Measurements from ENCODE around the gene CHMP1A. TPM values are rescaled to one million over a fixed set of nuclear protein-coding genes. Genes with fewer than 3 reads are reported as not detected.

CHMP1A gene
- total RNA-seq, 6 donors from 2014 or later = 51.4 to 117 (median 97.8) TPM

GRCh38 chr16:89624777-89625761 is 32.4 kb downstream of the CHMP1A start:
- Histone ChIP-seq H3K4me3 (no peak overlapping the region), H3K4me1 (peaks cover 0 to 6% (median 0%) of the 10 kb centered on the region in 4 donors), H3K9me3 (peaks cover 0 to 3% (median 0%) of the 10 kb centered on the region in 4 donors), H3K36me3 (no peaks in the 10 kb centered on the region), H3K27ac (peak overlapping the region in 1 of 4 donors; percentile 86), H3K27me3 (no peaks in the 10 kb centered on the region)
- WGBS, 2 donors = 62 to 67% methylated on average over 21 of the region's 21 CpGs
- ATAC-seq (ENCODE audit: low FRiP score in 2 of 2) (no peak), DNase-seq (no peak)
- TF ChIP-seq CTCF (IDR thresholded peaks at IDR 0.05) (no peak), POLR2A (IDR thresholded peaks at IDR 0.05) (no peak), POLR2AphosphoS5 (IDR thresholded peaks at IDR 0.05) (no peak), EP300 (IDR thresholded peaks at IDR 0.05) (no peak)

GRCh38 chr16:89623511-89624261 is 33.8 kb downstream of the CHMP1A start:
- H3K4me3 ChIP-seq = no peak overlapping the region
- H3K36me3 ChIP-seq = no peaks in the 10 kb centered on the region
- H3K27me3 ChIP-seq = no peaks in the 10 kb centered on the region
- peak overlapping the region; percentile 39 to 86 (median 74) for H3K27ac ChIP-seq
- peaks cover 0 to 6% (median 0%) of the 10 kb centered on the region in 4 donors for H3K4me1 ChIP-seq
- DNase-seq = no peak
- peak; percentile 22 to 42 for ATAC-seq (ENCODE audit: low FRiP score in 2 of 2)
- WGBS, 2 donors = 38 to 49% methylated on average over 28 of the region's 28 CpGs
- TF ChIP-seq CTCF (IDR thresholded peaks at IDR 0.05) = no peak
- peak; percentile 28 to 52 for TF ChIP-seq POLR2AphosphoS5 (IDR thresholded peaks at IDR 0.05)
- H3K9me3 ChIP-seq = no peaks in the 10 kb centered on the region

GRCh38 chr16:89621698-89622409 is 35.7 kb downstream of the CHMP1A start:
- no peaks in the 10 kb centered on the region for H3K27me3 ChIP-seq
- ATAC-seq (ENCODE audit: low FRiP score in 2 of 2) = no peak
- TF ChIP-seq POLR2AphosphoS5 (IDR thresholded peaks at IDR 0.05) = no peak
- TF ChIP-seq EP300 (IDR thresholded peaks at IDR 0.05) = no peak
- TF ChIP-seq POLR2A (IDR thresholded peaks at IDR 0.05) = no peak
- no peak for TF ChIP-seq CTCF (IDR thresholded peaks at IDR 0.05)

GRCh38 chr16:89621136-89621697 is 36.3 kb downstream of the CHMP1A start:
- H3K27ac ChIP-seq = no peak overlapping the region
- 81 to 83% methylated on average over 13 to 17 of the region's 18 CpGs for WGBS, 2 donors
- TF ChIP-seq POLR2AphosphoS5 (IDR thresholded peaks at IDR 0.05) (no peak), POLR2A (IDR thresholded peaks at IDR 0.05) (no peak), CTCF (IDR thresholded peaks at IDR 0.05) (no peak), EP300 (IDR thresholded peaks at IDR 0.05) (no peak)
- H3K4me1 ChIP-seq = peaks cover 0 to 12% (median 4%) of the 10 kb centered on the region in 4 donors
- H3K36me3 ChIP-seq = no peaks in the 10 kb centered on the region
- no peaks in the 10 kb centered on the region for H3K9me3 ChIP-seq
- DNase-seq (peak in 1 of 2 donors; percentile 76), ATAC-seq (ENCODE audit: low FRiP score in 2 of 2) (no peak)
- H3K27me3 ChIP-seq = no peaks in the 10 kb centered on the region
- no peak overlapping the region for H3K4me3 ChIP-seq

More at GRCh38 chr16:89621698-89622409, 35.7 kb downstream of the CHMP1A start:
- H3K27ac ChIP-seq = peak overlapping the region in 2 of 4 donors; percentile 64 to 86
- WGBS, 2 donors = 71 to 86% methylated on average over 20 to 23 of the region's 32 CpGs
- no peak for DNase-seq
- no peak overlapping the region for H3K4me3 ChIP-seq
- no peaks in the 10 kb centered on the region for H3K9me3 ChIP-seq
- no peaks in the 10 kb centered on the region for H3K36me3 ChIP-seq
- peaks cover 0 to 10% (median 2%) of the 10 kb centered on the region in 4 donors for H3K4me1 ChIP-seq
